EL (cell line): Measurements from ENCODE around the gene CBX1.
"Not testable (repeated sequence)": the region's sequence is repeated elsewhere in the genome, so short reads cannot be mapped to it uniquely, and the experiment has no call there.

Experiments used
- DNase-seq: peaks from one replicate; pipeline ENCODE4 v3.0.0-alpha.2; 2016

The CBX1 gene

GRCh38 chr17:48123111-48123510 is 21.8 kb upstream of the CBX1 start:
- DNase-seq: no peak

GRCh38 chr17:48122665-48123045 is 21.4 kb upstream of the CBX1 start:
- DNase-seq: no peak

GRCh38 chr17:48121923-48122664 is 20.8 kb upstream of the CBX1 start:
- DNase-seq: no peak

- no peak for DNase-seq
Measured at GRCh38 chr17:48113201-48113676, 12.0 kb upstream of the CBX1 start.

- no peak for DNase-seq
Measured at GRCh38 chr17:48111937-48112241, 10.6 kb upstream of the CBX1 start.

- DNase-seq: no peak
Measured at GRCh38 chr17:48110761-48111160, 9.5 kb upstream of the CBX1 start.

- DNase-seq: peak; percentile 96
Measured at GRCh38 chr17:48107137-48108055, 6.1 kb upstream of the CBX1 start, which contains the start of gene SNX11. Gene SNX11 (plus strand): TSS chr17:48107766. CDS start chr17:48112044, 4,278 bp downstream.

GRCh38 chr17:48106802-48107136 is 5.5 kb upstream of the CBX1 start:
- DNase-seq: no peak

GRCh38 chr17:48104440-48104839 is 3.2 kb upstream of the CBX1 start:
- DNase-seq: no peak

GRCh38 chr17:48102798-48103715 is 1.8 kb upstream of the CBX1 start:
- no peak for DNase-seq

GRCh38 chr17:48102043-48102750 is 919 bp upstream of the CBX1 start:
- no peak for DNase-seq

GRCh38 chr17:48100591-48101011 is 677 bp downstream of the CBX1 start:
- peak; percentile 82 for DNase-seq

GRCh38 chr17:48100160-48100559 is 1.1 kb downstream of the CBX1 start:
- peak; percentile 76 for DNase-seq

GRCh38 chr17:48095611-48096010 is 5.7 kb downstream of the CBX1 start:
- no peak for DNase-seq

GRCh38 chr17:48093341-48094045 is 7.8 kb downstream of the CBX1 start:
- no peak for DNase-seq

- no peak for DNase-seq
Measured at GRCh38 chr17:48084932-48085331, 16.3 kb downstream of the CBX1 start.

- DNase-seq: no peak
Measured at GRCh38 chr17:48081858-48082257, 19.4 kb downstream of the CBX1 start.

- not testable (repeated sequence) for DNase-seq
Measured at GRCh38 chr17:48077152-48077551, 24.1 kb downstream of the CBX1 start.

GRCh38 chr17:48074322-48075081 is 26.8 kb downstream of the CBX1 start:
- peak; percentile 79 for DNase-seq

- DNase-seq: not testable (repeated sequence)
Measured at GRCh38 chr17:48073566-48074094, 27.6 kb downstream of the CBX1 start.

GRCh38 chr17:48072811-48073210 is 28.5 kb downstream of the CBX1 start:
- DNase-seq: not testable (repeated sequence)
